CD4-positive, alpha-beta memory T cell (primary cell): Measurements from ENCODE around the gene ZGRF1. TPM values are rescaled to one million over a fixed set of nuclear protein-coding genes. Genes with fewer than 3 reads are reported as not detected.
"Not testable (repeated sequence)": the region's sequence is repeated elsewhere in the genome, so short reads cannot be mapped to it uniquely, and the experiment has no call there.

Source experiments
- CTCF ChIA-PET: fragments of 350-600 bp; sonication (Branson Sonifier 250); formaldehyde crosslinking; loops from one replicate; lab custom pipeline; 2021; ENCODE audit warnings: inconsistent platforms; ENCODE audit not compliant: partially characterized antibody; lab: Charles Lee
- POLR2A ChIA-PET: fragments of 350-600 bp; sonication (Branson Sonifier 250); formaldehyde crosslinking; loops from one replicate; lab custom pipeline; 2021; ENCODE audit not compliant: partially characterized antibody; lab: Charles Lee
- DNase-seq, 5 donors: peaks; one replicate each; pipeline versions ENCODE4 v3.0.0 to v3.0.0-alpha.2; 2020 to 2022; ENCODE audit warnings: mixed read lengths in 1 of 5
- H3K27ac ChIP-seq: one replicate; pipeline ENCODE4 v1.7.0; 2013; ENCODE audit warnings: low read depth, low read length
- H3K27me3 ChIP-seq: 2 replicates; pipeline ENCODE4 v1.7.0; 2013; ENCODE audit warnings: mild to moderate bottlenecking, low read length, moderate library complexity; ENCODE audit not compliant: insufficient read depth
- H3K36me3 ChIP-seq: 2 replicates; pipeline ENCODE4 v1.7.0; 2013; ENCODE audit warnings: mild to moderate bottlenecking, low read length, moderate library complexity; ENCODE audit not compliant: insufficient read depth
- H3K4me1 ChIP-seq: 2 replicates; pipeline ENCODE4 v1.7.0; 2013; ENCODE audit warnings: mild to moderate bottlenecking, low read length, moderate library complexity; ENCODE audit not compliant: insufficient read depth
- H3K4me3 ChIP-seq, 2 donors: one replicate each; pipeline ENCODE4 v1.7.0; 2013; ENCODE audit warnings: low read length in 2 of 2, mild to moderate bottlenecking in 1 of 2
- H3K9me3 ChIP-seq, 2 donors: one replicate each; pipeline ENCODE4 v1.7.0; 2013; ENCODE audit warnings: low read length in 2 of 2, control low read depth in 1 of 2; ENCODE audit not compliant: control insufficient read depth in 1 of 2
- H3K27ac Mint-ChIP-seq, 7 donors: one replicate each; pipeline ENCODE4 v1.8.0; 2020 to 2021; ENCODE audit warnings: mixed read lengths in 7 of 7, mild to moderate bottlenecking in 6 of 7, inconsistent platforms in 3 of 7, moderate library complexity in 3 of 7
- H3K27me3 Mint-ChIP-seq, 2 donors: one replicate each; pipeline ENCODE4 v1.8.0; 2020 to 2021; ENCODE audit warnings: mixed read lengths in 2 of 2
- H3K36me3 Mint-ChIP-seq, 2 donors: one replicate each; pipeline ENCODE4 v1.8.0; 2020 to 2021; ENCODE audit warnings: mixed read lengths in 2 of 2, inconsistent platforms in 1 of 2, mild to moderate bottlenecking in 1 of 2
- H3K4me1 Mint-ChIP-seq, 4 donors: one replicate each; pipeline ENCODE4 v1.8.0; 2020 to 2021; ENCODE audit warnings: mixed read lengths in 4 of 4, mild to moderate bottlenecking in 1 of 4
- H3K4me3 Mint-ChIP-seq, 8 donors: one replicate each; pipeline ENCODE4 v1.8.0; 2020 to 2021; ENCODE audit warnings: mixed read lengths in 8 of 8, mild to moderate bottlenecking in 7 of 8, moderate library complexity in 6 of 8, inconsistent platforms in 3 of 8
- H3K9me3 Mint-ChIP-seq, 8 donors: one replicate each; pipeline ENCODE4 v1.8.0; 2020 to 2021; ENCODE audit warnings: mixed read lengths in 8 of 8, mild to moderate bottlenecking in 5 of 8, inconsistent platforms in 3 of 8, moderate library complexity in 1 of 8
- intact Hi-C: fragments of 100-400 bp; cut with micrococcal nuclease; formaldehyde crosslinking; loops from one replicate; pipeline ENCODE4 v1.15.1; 2023
- polyA plus RNA-seq, 2 donors: library from polyadenylated mRNA; unstranded; fragments of 300-500 nt; fragmentation: Illumina TruSeq; gene quantifications; one replicate each; pipeline ENCODE4 v1.2.3, GENCODE V29; 2021
- total RNA-seq, 2 experiments: library from RNA; stranded (reverse); gene quantifications; one replicate each; pipeline ENCODE4 v1.2.3, GENCODE V29; 2021

ZGRF1 gene
- total and polyA plus RNA-seq, 4 experiments from 2014 or later = 1.4 to 7.6 (median 3.8) TPM

- Histone ChIP-seq H3K9me3 (no peaks in the 10 kb centered on the region), H3K27me3 (no peaks in the 10 kb centered on the region), H3K27ac (peak overlapping the region; percentile 4), H3K4me1 (no peaks in the 10 kb centered on the region), H3K36me3 (peaks cover 36% of the 10 kb centered on the region), H3K4me3 (no peak overlapping the region)
- no peak for DNase-seq
- Mint-ChIP-seq H3K27ac (no peak overlapping the region), H3K4me1 (peaks cover 0 to under 1% (median 0%) of the 10 kb centered on the region in 4 donors), H3K27me3 (no peaks in the 10 kb centered on the region), H3K9me3 (peaks cover 0 to 2% (median 0%) of the 10 kb centered on the region in 8 donors), H3K36me3 (peaks cover 18 to 35% of the 10 kb centered on the region in 2 donors), H3K4me3 (no peak overlapping the region)
- intact Hi-C loops = no loop called here
- ChIA-PET CTCF (no interaction called here), POLR2A (no interaction called here)
Observed at GRCh38 chr4:112648263-112649054, 11.8 kb upstream of the ZGRF1 start.

DNA sequence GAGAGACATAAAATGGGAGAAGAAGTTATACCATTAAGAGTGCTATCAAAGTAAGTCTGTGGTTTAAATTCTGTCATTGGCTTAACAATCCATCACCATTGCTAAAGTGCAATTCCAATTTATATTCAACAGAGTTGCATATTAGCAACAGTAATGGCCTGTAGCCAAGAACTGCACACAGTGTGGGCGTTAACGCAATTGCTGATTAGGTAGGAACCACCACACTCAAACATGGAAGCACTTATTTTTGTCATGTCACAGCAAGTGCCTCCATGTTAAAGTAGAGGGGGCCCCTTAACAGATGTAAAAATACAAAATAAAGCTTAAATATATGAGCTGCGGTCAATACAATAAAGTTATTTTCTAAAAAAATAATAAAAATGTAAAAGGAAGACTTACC lies 11.1 kb upstream of the ZGRF1 start:
- Histone ChIP-seq H3K27ac (no peak overlapping the region), H3K27me3 (no peaks in the 10 kb centered on the region), H3K4me1 (no peaks in the 10 kb centered on the region), H3K4me3 (no peak overlapping the region), H3K36me3 (peaks cover 36% of the 10 kb centered on the region), H3K9me3 (no peaks in the 10 kb centered on the region)
- peaks cover 0 to 2% (median 0%) of the 10 kb centered on the region in 8 donors for H3K9me3 Mint-ChIP-seq
- no peak overlapping the region for H3K4me3 Mint-ChIP-seq
- no peaks in the 10 kb centered on the region for H3K27me3 Mint-ChIP-seq
- DNase-seq = no peak
- no peak overlapping the region for H3K27ac Mint-ChIP-seq
- intact Hi-C loops = no loop called here
- peaks cover 3 to 7% (median 5%) of the 10 kb centered on the region in 4 donors for H3K4me1 Mint-ChIP-seq
- H3K36me3 Mint-ChIP-seq = peaks cover 23 to 41% of the 10 kb centered on the region in 2 donors
- CTCF ChIA-PET = no interaction called here
- POLR2A ChIA-PET = no interaction called here

DNA sequence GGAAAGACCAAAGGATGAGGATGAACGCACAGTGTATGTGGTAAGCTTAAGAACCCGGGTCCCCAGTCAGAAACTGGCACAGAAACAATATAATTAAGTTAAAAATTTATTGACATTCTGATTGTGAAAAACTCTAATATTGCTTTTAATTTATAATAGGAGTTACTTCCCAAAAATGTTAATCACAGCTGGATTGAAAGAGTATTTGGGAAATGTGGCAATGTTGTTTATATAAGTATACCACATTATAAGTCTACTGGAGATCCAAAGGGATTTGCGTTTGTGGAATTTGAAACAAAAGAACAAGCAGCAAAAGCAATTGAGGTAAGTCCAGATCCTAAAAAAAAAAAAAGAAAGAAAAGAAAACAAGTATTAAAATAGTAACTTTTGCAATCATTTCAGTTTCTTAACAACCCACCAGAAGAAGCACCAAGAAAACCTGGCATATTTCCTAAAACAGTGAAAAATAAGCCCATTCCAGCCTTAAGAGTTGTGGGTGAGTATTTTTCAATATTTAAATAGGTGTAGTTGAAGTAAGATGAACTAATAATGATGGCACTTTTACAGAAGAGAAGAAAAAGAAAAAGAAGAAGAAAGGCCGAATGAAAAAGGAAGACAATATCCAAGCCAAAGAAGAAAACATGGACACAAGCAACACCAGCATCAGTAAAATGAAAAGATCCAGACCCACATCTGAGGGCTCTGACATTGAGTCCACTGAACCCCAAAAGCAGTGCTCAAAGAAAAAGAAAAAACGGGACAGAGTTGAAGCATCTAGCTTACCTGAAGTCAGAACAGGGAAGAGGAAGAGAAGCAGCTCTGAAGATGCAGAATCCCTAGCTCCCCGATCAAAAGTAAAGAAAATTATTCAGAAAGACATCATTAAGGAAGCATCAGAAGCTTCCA lies 10.2 kb upstream of the ZGRF1 start:
- Histone ChIP-seq H3K4me1 (no peaks in the 10 kb centered on the region), H3K27me3 (no peaks in the 10 kb centered on the region), H3K4me3 (no peak overlapping the region), H3K27ac (no peak overlapping the region), H3K9me3 (no peaks in the 10 kb centered on the region), H3K36me3 (peaks cover 36% of the 10 kb centered on the region)
- Mint-ChIP-seq H3K4me3 (no peak overlapping the region), H3K27me3 (no peaks in the 10 kb centered on the region), H3K9me3 (peaks cover 0 to 2% (median 0%) of the 10 kb centered on the region in 8 donors), H3K36me3 (peaks cover 25 to 42% of the 10 kb centered on the region in 2 donors), H3K27ac (peak overlapping the region in 1 of 7 donors; percentile 57), H3K4me1 (peaks cover 4 to 15% (median 8%) of the 10 kb centered on the region in 4 donors)
- intact Hi-C loops = no loop called here
- CTCF ChIA-PET = interaction anchor here (0.9 kb wide), 2 partner anchors 9 to 118 kb away, joined by 4 to 5 read pairs; partner anchors contain the start of genes LARP7 and ZGRF1
- no peak for DNase-seq
- POLR2A ChIA-PET = no interaction called here

GRCh38 chr4:112645541-112646329 lies 9.0 kb upstream of the ZGRF1 start:
- no peaks in the 10 kb centered on the region for H3K9me3 ChIP-seq

DNA sequence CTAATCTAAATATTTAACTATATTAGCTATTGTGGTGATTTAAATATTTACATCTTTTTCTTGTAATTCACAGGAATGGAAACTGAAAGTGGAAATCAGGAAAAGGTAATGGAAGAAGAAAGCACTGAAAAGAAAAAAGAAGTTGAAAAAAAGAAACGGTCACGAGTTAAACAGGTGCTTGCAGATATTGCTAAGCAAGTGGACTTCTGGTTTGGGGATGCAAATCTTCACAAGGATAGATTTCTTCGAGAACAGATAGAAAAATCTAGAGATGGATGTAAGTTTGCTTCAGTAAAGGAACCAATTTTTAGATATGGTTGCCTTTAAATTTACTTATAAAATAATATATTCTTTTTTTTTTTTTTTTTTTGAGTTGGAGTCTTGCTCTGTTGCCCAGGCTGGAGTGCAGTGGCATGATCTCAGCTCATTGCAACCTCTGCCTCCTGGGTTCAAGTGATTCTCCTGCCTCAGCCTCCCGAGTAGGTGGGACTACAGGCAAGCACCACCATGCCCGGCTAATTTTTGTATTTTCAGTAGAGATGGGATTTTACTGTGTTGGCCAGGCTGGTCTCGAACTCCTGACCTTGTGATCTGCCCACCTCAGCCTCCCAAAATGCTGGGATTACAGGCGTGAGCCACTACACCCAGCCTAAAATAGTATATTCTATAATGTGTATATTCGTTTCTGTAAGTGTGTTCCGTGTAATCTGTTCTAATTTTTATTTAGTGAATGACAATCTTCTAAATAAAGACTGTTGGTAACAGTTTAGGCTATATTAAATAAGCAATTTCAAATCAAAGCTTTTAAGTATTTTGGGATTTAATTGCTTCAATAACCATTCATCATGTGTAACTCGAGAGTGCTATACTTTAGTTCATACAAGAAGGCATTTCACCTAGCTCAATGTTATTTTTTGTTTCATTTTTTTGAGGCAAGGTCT lies 8.2 kb upstream of the ZGRF1 start:
- H3K27ac Mint-ChIP-seq = peak overlapping the region in 3 of 7 donors; percentile 32 to 62 (median 43)
- peaks cover 32% of the 10 kb centered on the region for H3K36me3 ChIP-seq
- H3K9me3 ChIP-seq, H3K4me3 Mint-ChIP-seq, intact Hi-C loops, H3K4me1 ChIP-seq, H3K27ac ChIP-seq, H3K9me3 Mint-ChIP-seq, POLR2A ChIA-PET, H3K4me3 ChIP-seq, H3K27me3 Mint-ChIP-seq, H3K27me3 ChIP-seq, DNase-seq: not testable (repeated sequence)
- CTCF ChIA-PET = interaction anchor here (1.4 kb wide), 1 partner anchor 428 kb away, joined by 3 read pairs; no protein-coding TSS in a partner anchor
- peaks cover 25 to 40% of the 10 kb centered on the region in 2 donors for H3K36me3 Mint-ChIP-seq
- peaks cover 14 to 30% (median 19%) of the 10 kb centered on the region in 4 donors for H3K4me1 Mint-ChIP-seq

More at GRCh38 chr4:112645541-112646329, 9.0 kb upstream of the ZGRF1 start:
- no peak overlapping the region for H3K4me3 Mint-ChIP-seq
- ChIA-PET POLR2A (no interaction called here), CTCF (interaction anchor here (0.9 to 1.4 kb wide), 3 partner anchors 8 to 428 kb away, joined by 3 to 5 read pairs (median 4); partner anchors contain the start of genes LARP7 and ZGRF1)
- Histone ChIP-seq H3K4me3 (no peak overlapping the region), H3K4me1 (no peaks in the 10 kb centered on the region), H3K27me3 (no peaks in the 10 kb centered on the region), H3K36me3 (peaks cover 36% of the 10 kb centered on the region), H3K27ac (no peak overlapping the region)
- no peaks in the 10 kb centered on the region for H3K27me3 Mint-ChIP-seq
- peaks cover 26 to 43% of the 10 kb centered on the region in 2 donors for H3K36me3 Mint-ChIP-seq
- no peak for DNase-seq
- intact Hi-C loops = no loop called here
- peak overlapping the region in 1 of 7 donors; percentile 32 for H3K27ac Mint-ChIP-seq
- H3K4me1 Mint-ChIP-seq = peaks cover 12 to 26% (median 17%) of the 10 kb centered on the region in 4 donors
- H3K9me3 Mint-ChIP-seq = peaks cover 0 to 2% (median 0%) of the 10 kb centered on the region in 8 donors

GRCh38 chr4:112642526-112642925 lies 5.8 kb upstream of the ZGRF1 start:
- DNase-seq = no peak
- CTCF ChIA-PET = interaction anchor here (1.1 to 2.0 kb wide), 3 partner anchors 12 to 123 kb away, joined by 3 to 7 read pairs (median 4); no protein-coding TSS in a partner anchor
- no peaks in the 10 kb centered on the region for H3K9me3 ChIP-seq
- Mint-ChIP-seq H3K36me3 (peaks cover 26 to 34% of the 10 kb centered on the region in 2 donors), H3K4me3 (no peak overlapping the region), H3K4me1 (peaks cover 21 to 35% (median 25%) of the 10 kb centered on the region in 4 donors), H3K9me3 (peaks cover 0 to 2% (median 0%) of the 10 kb centered on the region in 8 donors), H3K27me3 (no peaks in the 10 kb centered on the region), H3K27ac (no peak overlapping the region)
- H3K27ac ChIP-seq = no peak overlapping the region
- peaks cover 19% of the 10 kb centered on the region for H3K36me3 ChIP-seq
- H3K4me1 ChIP-seq = peaks cover 15% of the 10 kb centered on the region
- intact Hi-C loops = no loop called here
- H3K4me3 ChIP-seq = no peak overlapping the region
- no peaks in the 10 kb centered on the region for H3K27me3 ChIP-seq
- POLR2A ChIA-PET = interaction anchor here (0.5 kb wide), 1 partner anchor 281 kb away, joined by 3 read pairs; no protein-coding TSS in a partner anchor
